A673 (cell line): ENCODE results near the gene GPR152. TPM values are rescaled to one million over a fixed set of nuclear protein-coding genes. Genes with fewer than 3 reads are reported as not detected.

Experiments
- BruUV-seq: library from RNA; stranded (reverse); fragments of 400-500 nt; replicated peaks from 2 replicates; lab custom pipeline; 2021; lab: Mats Ljungman, UMichigan
- CTCF ChIA-PET: fragments of 300-600 bp; sonication (Branson Sonifier 250); formaldehyde crosslinking; loops from one replicate; lab custom pipeline; 2022; ENCODE audit warnings: antibody characterized with exemption; lab: Charles Lee
- POLR2A ChIA-PET: fragments of 300-600 bp; sonication (Branson Sonifier 250); formaldehyde crosslinking; loops from one replicate; lab custom pipeline; 2022; ENCODE audit warnings: antibody characterized with exemption; ENCODE audit not compliant: low non-redundant PET; lab: Charles Lee
- DNase-seq: peaks from one replicate; pipeline ENCODE4 v3.0.0-alpha.2; 2015; ENCODE audit warnings: low spot score
- H3K27ac ChIP-seq: fragments of 200-600 bp; sonication (generic); 2 replicates; pipeline ENCODE4 v1.5.1; 2016; ENCODE audit warnings: mixed run types, low read depth, mild to moderate bottlenecking, mixed read lengths, antibody characterized with exemption, low read length; ENCODE audit not compliant: poor library complexity, severe bottlenecking
- H3K27me3 ChIP-seq: fragments of 200-600 bp; sonication (generic); replicated peaks from 2 replicates; pipeline ENCODE4 v1.6.1; 2017; ENCODE audit warnings: mixed run types, low read depth, mild to moderate bottlenecking, mixed read lengths, antibody characterized with exemption, low read length; ENCODE audit not compliant: insufficient read depth, poor library complexity
- H3K36me3 ChIP-seq: fragments of 200-600 bp; sonication (generic); 2 replicates; pipeline ENCODE4 v1.6.1; 2016; ENCODE audit warnings: mixed run types, mild to moderate bottlenecking, mixed read lengths, antibody characterized with exemption, low read length; ENCODE audit not compliant: insufficient read depth, poor library complexity, severe bottlenecking
- H3K4me1 ChIP-seq: fragments of 200-600 bp; sonication (generic); 2 replicates; pipeline ENCODE4 v1.6.1; 2017; ENCODE audit warnings: mixed run types, mild to moderate bottlenecking, mixed read lengths, antibody characterized with exemption, low read length; ENCODE audit not compliant: insufficient read depth, poor library complexity, severe bottlenecking
- H3K4me3 ChIP-seq: fragments of 200-600 bp; sonication (generic); 2 replicates; pipeline ENCODE4 v1.5.1; 2016; ENCODE audit warnings: low read depth, mixed run types, mild to moderate bottlenecking, mixed read lengths, low read length; ENCODE audit not compliant: poor library complexity, severe bottlenecking
- H3K9me3 ChIP-seq: fragments of 200-600 bp; sonication (generic); 2 replicates; pipeline ENCODE4 v1.6.1; 2016; ENCODE audit warnings: mixed run types, low read depth, mild to moderate bottlenecking, mixed read lengths, antibody characterized with exemption, low read length; ENCODE audit not compliant: poor library complexity, severe bottlenecking
- CTCF ChIP-seq: fragments of 300-800, 200-600 bp; sonication (generic); conservative IDR thresholded peaks from 2 replicates; pipeline ENCODE4 v1.5.1; 2017; ENCODE audit warnings: low read depth, mild to moderate bottlenecking, antibody characterized with exemption, low read length, moderate library complexity, mixed read lengths
- EZH2 ChIP-seq: fragments of 200-600 bp; sonication (generic); IDR thresholded peaks from 2 replicates; pipeline ENCODE4 v1.6.1; 2017; ENCODE audit warnings: borderline replicate concordance, low read depth, mild to moderate bottlenecking, mixed read lengths, antibody characterized with exemption, low read length; ENCODE audit not compliant: poor library complexity, severe bottlenecking
- intact Hi-C: fragments of 100-400 bp; cut with micrococcal nuclease; formaldehyde crosslinking; loops from one replicate; pipeline ENCODE4 v1.10.0; 2022; ENCODE audit not compliant: unreplicated experiment
- total RNA-seq: library from RNA; stranded (reverse); gene quantifications from 2 replicates; pipeline ENCODE4 v1.2.3, GENCODE V29; 2021

GPR152 gene
- total RNA-seq, 1 experiment from 2014 or later: not detected

- Histone ChIP-seq H3K36me3 (no peaks in the 10 kb centered on the region), H3K27me3 (no peaks in the 10 kb centered on the region), H3K9me3 (no peaks in the 10 kb centered on the region), H3K4me3 (no peak overlapping the region), H3K4me1 (peaks cover 5% of the 10 kb centered on the region), H3K27ac (no peak overlapping the region)
- intact Hi-C loops: no loop called here
- CTCF ChIA-PET: no interaction called here
- DNase-seq: no peak
- no peak for TF ChIP-seq CTCF
- TF ChIP-seq EZH2: no peak
- no TSS peak for BruUV-seq
- POLR2A ChIA-PET: no interaction called here
Measured at GRCh38 chr11:67410369-67410831, 42.1 kb downstream of the GPR152 start.

- no TSS peak for BruUV-seq
- ChIA-PET CTCF (no interaction called here), POLR2A (no interaction called here)
- intact Hi-C loops: no loop called here
- no peaks in the 10 kb centered on the region for H3K9me3 ChIP-seq
- H3K36me3 ChIP-seq: no peaks in the 10 kb centered on the region
- no peak for DNase-seq
- H3K4me1 ChIP-seq: no peaks in the 10 kb centered on the region
- TF ChIP-seq CTCF (no peak), EZH2 (no peak)
- H3K27me3 ChIP-seq: no peaks in the 10 kb centered on the region
- H3K27ac ChIP-seq: no peak overlapping the region
- H3K4me3 ChIP-seq: no peak overlapping the region
Measured at GRCh38 chr11:67409781-67410368, 42.7 kb downstream of the GPR152 start.

- Histone ChIP-seq H3K36me3 (no peaks in the 10 kb centered on the region), H3K27me3 (no peaks in the 10 kb centered on the region), H3K9me3 (no peaks in the 10 kb centered on the region), H3K4me3 (no peak overlapping the region), H3K4me1 (no peaks in the 10 kb centered on the region), H3K27ac (no peak overlapping the region)
- intact Hi-C loops: no loop called here
- BruUV-seq: no TSS peak
- CTCF ChIA-PET: no interaction called here
- DNase-seq: no peak
- POLR2A ChIA-PET: no interaction called here
- TF ChIP-seq CTCF (no peak), EZH2 (no peak)
Measured at GRCh38 chr11:67409261-67409666, 43.3 kb downstream of the GPR152 start.
